ENCODE results near the gene CDADC1. TPM values are rescaled to one million over a fixed set of nuclear protein-coding genes. Genes with fewer than 3 reads are reported as not detected.
A peak's percentile ranks its signal among the peaks of the same experiment; 100 is the strongest.

Gene CDADC1
- total and polyA plus RNA-seq, 3 donors from 2014 or later = 18.5 to 33.2 (median 32.5) TPM

DNA sequence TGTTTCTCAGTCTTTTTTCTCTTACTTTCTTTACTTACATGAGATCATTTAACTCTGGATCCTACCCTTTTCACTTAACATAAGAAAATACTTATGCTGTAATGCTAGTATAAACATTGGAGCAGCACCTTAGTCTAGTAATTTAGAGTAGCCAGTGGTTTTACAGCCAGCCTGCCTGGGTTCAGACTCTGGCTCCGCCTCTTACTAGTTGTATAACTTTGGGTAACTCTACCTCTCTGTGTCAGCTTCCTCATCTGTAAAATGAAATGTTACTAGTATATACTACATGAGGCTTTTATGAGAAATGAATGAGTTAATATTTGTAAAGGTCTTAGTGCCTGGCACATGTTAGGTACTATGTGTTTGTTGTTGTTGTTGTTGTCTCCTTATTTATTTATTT lies 5.6 kb downstream of the CDADC1 start:
- Histone ChIP-seq H3K4me1 (peaks cover 3% of the 10 kb centered on the region), H3K4me3 (no peak overlapping the region), H3K9me3 (no peaks in the 10 kb centered on the region), H3K27me3 (no peaks in the 10 kb centered on the region), H3K36me3 (ENCODE audit: low read depth, missing control alignments) (no peaks in the 10 kb centered on the region), H3K27ac (no peak overlapping the region)
- DNase-seq = no peak
- WGBS, 2 donors = 94 to 97% methylated on average over 1 of the region's 1 CpG
- TF ChIP-seq CTCF (IDR thresholded peaks at IDR 0.05) = no peak
- intact Hi-C loops (cut with DNase I; ENCODE audit: low total_unique reads) = no loop called here

GRCh38 chr13:49254007-49254406 lies 6.3 kb downstream of the CDADC1 start:
- WGBS, 2 donors = 57 to 68% methylated on average over 1 of the region's 1 CpG
- Histone ChIP-seq H3K36me3 (ENCODE audit: low read depth, missing control alignments) (no peaks in the 10 kb centered on the region), H3K4me3 (no peak overlapping the region), H3K4me1 (peaks cover 3% of the 10 kb centered on the region), H3K27me3 (no peaks in the 10 kb centered on the region), H3K9me3 (no peaks in the 10 kb centered on the region), H3K27ac (no peak overlapping the region)
- intact Hi-C loops (cut with DNase I; ENCODE audit: low total_unique reads) = no loop called here
- no peak for TF ChIP-seq CTCF (IDR thresholded peaks at IDR 0.05)
- TF ChIP-seq POLR2A (IDR thresholded peaks at IDR 0.05) = no peak
- DNase-seq = no peak

DNA sequence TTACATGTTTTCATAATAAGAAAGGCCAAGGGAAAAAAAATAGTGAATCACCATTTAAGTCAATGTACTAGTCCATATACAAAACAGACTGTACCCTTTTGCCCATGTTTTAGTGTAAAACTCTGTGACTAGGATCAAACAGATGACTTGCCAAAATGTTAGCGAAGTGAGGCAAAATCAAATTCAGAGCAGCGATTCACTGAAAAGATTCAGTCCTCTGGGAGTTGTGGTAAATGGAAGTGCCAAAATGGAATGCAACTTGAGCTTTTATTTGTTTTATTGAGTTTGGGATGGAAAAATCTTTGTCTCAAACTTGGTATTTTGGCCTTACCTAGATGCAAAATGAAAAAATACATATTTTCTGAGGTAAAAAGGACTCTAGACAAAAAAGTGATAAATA lies 9.1 kb downstream of the CDADC1 start:
- H3K4me3 ChIP-seq = no peak overlapping the region
- no peak overlapping the region for H3K27ac ChIP-seq
- H3K36me3 ChIP-seq (ENCODE audit: low read depth, missing control alignments) = no peaks in the 10 kb centered on the region
- no peak for DNase-seq
- TF ChIP-seq POLR2A (IDR thresholded peaks at IDR 0.05) = no peak
- no peak for TF ChIP-seq CTCF (IDR thresholded peaks at IDR 0.05)
- intact Hi-C loops (cut with DNase I; ENCODE audit: low total_unique reads) = no loop called here
- H3K9me3 ChIP-seq = no peaks in the 10 kb centered on the region
- H3K27me3 ChIP-seq = no peaks in the 10 kb centered on the region
- WGBS, 2 donors = 72 to 77% methylated on average over 2 of the region's 2 CpGs
- no peaks in the 10 kb centered on the region for H3K4me1 ChIP-seq

DNA sequence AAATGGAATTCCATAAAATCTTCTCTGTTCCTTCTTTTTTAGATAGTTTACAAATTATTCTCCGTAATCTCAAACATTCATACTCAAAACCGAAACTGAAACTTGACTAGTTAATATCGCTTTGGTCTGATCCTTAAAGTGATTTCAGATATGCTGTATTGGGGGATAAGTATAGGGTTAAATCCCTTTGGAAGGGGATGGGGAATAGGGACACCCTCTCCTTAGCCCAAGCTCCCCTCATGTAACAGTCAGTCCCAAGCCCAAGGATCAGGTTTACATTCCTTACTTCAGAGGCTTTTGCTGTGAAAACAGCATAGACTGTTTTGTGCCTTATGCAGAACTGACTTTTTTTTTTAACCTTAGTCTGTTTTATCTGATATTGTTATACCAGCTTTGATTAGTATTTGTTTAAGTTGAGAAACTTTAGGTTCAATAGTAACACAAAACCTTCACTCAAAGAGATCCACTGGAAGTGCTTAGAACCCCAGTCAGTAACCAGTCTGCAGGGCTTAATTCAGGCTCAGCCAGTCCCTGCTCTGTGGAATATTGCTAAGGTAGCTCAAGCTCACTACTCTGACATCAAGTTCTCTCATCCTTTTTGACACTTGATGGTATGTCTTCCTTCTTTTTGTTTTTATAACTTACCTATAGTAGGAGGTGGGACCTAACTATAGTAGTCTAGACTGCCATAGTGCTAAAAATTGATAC lies 10.5 kb downstream of the CDADC1 start:
- intact Hi-C loops (cut with DNase I; ENCODE audit: low total_unique reads) = no loop called here
- Histone ChIP-seq H3K27ac (peak overlapping the region in 1 of 2 donors; percentile 15), H3K27me3 (no peaks in the 10 kb centered on the region), H3K4me1 (no peaks in the 10 kb centered on the region), H3K36me3 (ENCODE audit: low read depth, missing control alignments) (no peaks in the 10 kb centered on the region), H3K9me3 (no peaks in the 10 kb centered on the region), H3K4me3 (no peak overlapping the region)
- TF ChIP-seq POLR2A (IDR thresholded peaks at IDR 0.05) (no peak), CTCF (IDR thresholded peaks at IDR 0.05) (no peak)
- DNase-seq = no peak
- WGBS, 2 donors = 76 to 87% methylated on average over 3 of the region's 3 CpGs

- Histone ChIP-seq H3K9me3 (no peaks in the 10 kb centered on the region), H3K4me3 (no peak overlapping the region), H3K27me3 (no peaks in the 10 kb centered on the region), H3K36me3 (ENCODE audit: low read depth, missing control alignments) (no peaks in the 10 kb centered on the region), H3K27ac (peak overlapping the region in 1 of 2 donors; percentile 5), H3K4me1 (no peaks in the 10 kb centered on the region)
- peak; percentile 75 for DNase-seq
- no peak for TF ChIP-seq CTCF (IDR thresholded peaks at IDR 0.05)
- TF ChIP-seq POLR2A (IDR thresholded peaks at IDR 0.05) = no peak
- WGBS, 2 donors = 71% methylated on average over 6 of the region's 6 CpGs
- intact Hi-C loops (cut with DNase I; ENCODE audit: low total_unique reads) = no loop called here
Observed at GRCh38 chr13:49259586-49259985, 11.9 kb downstream of the CDADC1 start.
